Thyroid gland (tissue), 4 donors: Measurements from ENCODE around the gene IL31. TPM values are rescaled to one million over a fixed set of nuclear protein-coding genes. Genes with fewer than 3 reads are reported as not detected.

ENCODE experiments used
- DNase-seq, 2 donors: peaks; one replicate each; pipeline ENCODE4 v3.0.0-alpha.2; 2019
- H3K27ac ChIP-seq, 3 donors: fragments of 200-600 bp; sonication (generic); 1 replicate in 2 of 3; 2 replicates in 1 of 3; pipeline ENCODE4 v1.5.1; 2016 to 2019; ENCODE audit warnings: mild to moderate bottlenecking in 1 of 3, moderate library complexity in 1 of 3
- H3K27me3 ChIP-seq: fragments of 200-600 bp; sonication (generic); one replicate; pipeline ENCODE4 v1.5.1; 2019
- H3K36me3 ChIP-seq, 2 donors: fragments of 200-600 bp; sonication (generic); one replicate each; pipeline ENCODE4 v1.5.1; 2016 to 2019
- H3K4me1 ChIP-seq, 2 donors: fragments of 200-600 bp; sonication (generic); one replicate each; pipeline ENCODE4 v1.5.1; 2017 to 2019
- H3K4me3 ChIP-seq, 3 donors: fragments of 200-600 bp; sonication (generic); replicated peaks in 1 of 3; 1 replicate in 2 of 3; 2 replicates in 1 of 3; pipeline ENCODE4 v1.5.1; 2016; ENCODE audit warnings: mild to moderate bottlenecking in 1 of 3
- H3K9me3 ChIP-seq: fragments of 200-600 bp; sonication (generic); one replicate; pipeline ENCODE4 v1.5.1; 2017
- CTCF ChIP-seq, 6 experiments: fragments of 200-600 bp in 3 of 6; fragments of 450-650 bp in 3 of 6; sonication (generic) in 3 of 6; IDR thresholded peaks; one replicate each; pipeline ENCODE4 v1.5.1; 2016 to 2019; ENCODE audit warnings: antibody characterized with exemption in 6 of 6, mild to moderate bottlenecking in 2 of 6, inconsistent platforms in 1 of 6, moderate library complexity in 1 of 6
- POLR2A ChIP-seq, 2 donors: fragments of 450-650 bp; IDR thresholded peaks; one replicate each; pipeline ENCODE4 v1.6.1; 2017; ENCODE audit warnings: antibody characterized with exemption in 2 of 2, mild to moderate bottlenecking in 2 of 2, moderate library complexity in 1 of 2
- WGBS, 2 donors: methylation state at CpG; one replicate each; pipeline ENCODE4 v1.1.5; 2017; 5-methylcytosine and 5-hydroxymethylcytosine counted together
- intact Hi-C: fragments of 100-400 bp; cut with DNase I; formaldehyde crosslinking; loops from one replicate; pipeline ENCODE4 v1.15.1; 2023
- total RNA-seq, 4 donors: library from RNA; depleted of rRNA; stranded (reverse); fragments of >200 nt; gene quantifications; one replicate each; pipeline ENCODE4 v1.2.3, GENCODE V29; 2016

The IL31 gene
- total RNA-seq, 4 donors from 2014 or later: not detected

DNA sequence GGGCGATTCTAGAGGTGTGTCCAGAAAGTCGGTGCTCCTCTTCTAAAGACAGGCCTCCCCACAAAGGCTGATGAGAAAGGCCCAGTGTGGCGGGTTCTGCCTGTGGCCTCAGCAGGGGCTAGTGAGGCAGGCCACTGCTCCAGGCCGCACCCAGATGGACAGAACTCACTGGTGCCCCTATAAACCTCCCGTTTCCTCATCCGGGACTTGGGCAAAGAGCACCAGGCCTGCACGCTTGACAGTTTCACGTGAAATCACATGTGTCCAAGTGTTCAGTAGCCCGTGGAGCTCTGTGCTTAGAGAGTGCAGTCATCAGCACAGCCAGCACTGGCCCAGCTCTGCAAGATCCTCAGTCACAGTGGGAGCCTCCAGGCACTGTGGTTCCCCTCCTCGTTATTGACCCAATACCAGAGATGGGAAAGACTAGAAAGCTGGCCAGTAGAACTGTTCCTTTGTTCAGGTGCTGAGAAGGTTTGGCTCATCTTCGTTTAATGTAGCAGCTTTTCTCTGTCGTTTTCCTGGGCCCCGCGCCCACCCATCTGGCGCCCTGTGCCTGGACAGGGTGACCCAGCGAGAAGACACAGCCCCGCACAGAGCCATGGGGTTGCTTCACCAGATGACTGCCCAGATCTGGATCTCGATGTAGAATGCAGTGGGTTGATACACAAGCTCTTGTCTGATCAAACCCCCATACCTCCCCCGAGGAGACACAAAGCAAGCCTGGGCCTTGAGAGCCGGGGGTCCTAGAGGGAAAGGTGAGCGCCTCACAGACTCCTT lies 26.3 kb downstream of the IL31 start:
- TF ChIP-seq CTCF (IDR thresholded peaks at IDR 0.05): no peak
- no peak for TF ChIP-seq POLR2A (IDR thresholded peaks at IDR 0.05)
- intact Hi-C loops: no loop called here
- 75 to 79% methylated on average over 17 to 21 of the region's 21 CpGs for WGBS, 2 donors
- Histone ChIP-seq H3K27ac (no peak overlapping the region), H3K9me3 (no peaks in the 10 kb centered on the region), H3K27me3 (no peaks in the 10 kb centered on the region), H3K36me3 (peaks cover 4 to 9% of the 10 kb centered on the region in 2 donors), H3K4me1 (no peaks in the 10 kb centered on the region), H3K4me3 (no peak overlapping the region)
- DNase-seq: peak; percentile 36 to 51

- 95 to 96% methylated on average over 11 to 17 of the region's 23 CpGs for WGBS, 2 donors
- Histone ChIP-seq H3K9me3 (no peaks in the 10 kb centered on the region), H3K36me3 (peaks cover 24 to 27% of the 10 kb centered on the region in 2 donors), H3K27me3 (no peaks in the 10 kb centered on the region), H3K27ac (no peak overlapping the region), H3K4me1 (no peaks in the 10 kb centered on the region), H3K4me3 (no peak overlapping the region)
- no peak for DNase-seq
- intact Hi-C loops: no loop called here
- no peak for TF ChIP-seq POLR2A (IDR thresholded peaks at IDR 0.05)
- no peak for TF ChIP-seq CTCF (IDR thresholded peaks at IDR 0.05)
Measured at GRCh38 chr12:122145505-122146330, 28.3 kb downstream of the IL31 start.

- Histone ChIP-seq H3K36me3 (peaks cover 26 to 30% of the 10 kb centered on the region in 2 donors), H3K27ac (no peak overlapping the region), H3K4me3 (no peak overlapping the region), H3K9me3 (no peaks in the 10 kb centered on the region), H3K4me1 (no peaks in the 10 kb centered on the region), H3K27me3 (no peaks in the 10 kb centered on the region)
- no peak for DNase-seq
- WGBS, 2 donors: 92 to 96% methylated on average over 10 to 12 of the region's 12 CpGs
- intact Hi-C loops: no loop called here
- TF ChIP-seq CTCF (IDR thresholded peaks at IDR 0.05): no peak
- no peak for TF ChIP-seq POLR2A (IDR thresholded peaks at IDR 0.05)
Measured at GRCh38 chr12:122144885-122145284, 29.1 kb downstream of the IL31 start.

DNA sequence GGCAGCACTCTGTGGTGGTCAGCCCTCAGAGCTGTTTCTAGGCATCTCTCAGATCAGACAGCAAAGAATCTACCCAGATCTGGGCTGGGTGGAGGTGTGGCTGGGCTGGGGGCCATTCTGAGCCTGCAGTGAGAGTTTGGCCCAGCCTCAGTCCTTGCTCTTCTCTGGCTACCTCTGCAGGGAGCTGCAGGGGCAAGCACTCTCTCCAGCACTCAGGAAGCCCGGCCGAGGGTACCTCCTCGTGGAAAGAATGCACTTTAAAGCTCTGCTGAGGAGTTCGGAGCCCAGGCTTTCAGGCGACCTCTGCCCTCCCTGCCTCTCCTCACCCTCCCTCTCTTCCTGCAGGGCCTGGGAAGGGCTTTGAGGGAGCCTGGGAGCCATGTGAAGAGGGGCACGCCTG lies 31.2 kb downstream of the IL31 start:
- H3K36me3 ChIP-seq: peaks cover 31 to 38% of the 10 kb centered on the region in 2 donors
- no peak overlapping the region for H3K27ac ChIP-seq
- peaks cover 8 to 14% of the 10 kb centered on the region in 2 donors for H3K4me1 ChIP-seq
- TF ChIP-seq CTCF (IDR thresholded peaks at IDR 0.05): no peak
- intact Hi-C loops: no loop called here
- H3K4me3 ChIP-seq: no peak overlapping the region
- no peak for DNase-seq
- WGBS, 2 donors: 56 to 75% methylated on average over 2 to 6 of the region's 6 CpGs
- H3K27me3 ChIP-seq: no peaks in the 10 kb centered on the region
- H3K9me3 ChIP-seq: no peaks in the 10 kb centered on the region
